GM21717 (cell line): Measurements from ENCODE around the gene MROH2B.
"Not testable (repeated sequence)": the region's sequence is repeated elsewhere in the genome, so short reads cannot be mapped to it uniquely, and the experiment has no call there.

Experiments
- ATAC-seq: cut with Tn5 transposase; IDR thresholded peaks from one replicate; pipeline ENCODE4 v1.9.1; 2021; ENCODE audit warnings: mild to moderate bottlenecking, moderate library complexity; ENCODE audit not compliant: unreplicated experiment

The MROH2B gene

DNA sequence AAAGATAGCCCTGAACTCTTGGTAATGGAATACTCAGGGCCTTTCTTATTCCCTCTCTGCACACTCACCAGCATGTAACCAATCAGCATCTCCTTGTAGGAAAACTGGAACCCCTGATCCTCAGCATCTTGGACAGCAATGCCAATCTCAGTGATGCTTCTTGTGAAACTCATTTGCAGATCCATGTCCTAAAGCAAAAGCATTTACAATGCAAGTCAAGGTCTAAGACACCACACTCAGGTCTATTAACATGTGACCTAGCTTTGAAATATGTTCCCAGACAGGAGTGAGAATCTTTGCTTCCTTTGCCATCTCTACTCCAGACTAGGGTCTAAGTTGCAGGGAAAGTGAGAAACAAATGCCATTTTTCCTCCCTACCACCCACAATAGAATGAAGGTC is 38.2 kb downstream of the MROH2B start:
- no peak for ATAC-seq

DNA sequence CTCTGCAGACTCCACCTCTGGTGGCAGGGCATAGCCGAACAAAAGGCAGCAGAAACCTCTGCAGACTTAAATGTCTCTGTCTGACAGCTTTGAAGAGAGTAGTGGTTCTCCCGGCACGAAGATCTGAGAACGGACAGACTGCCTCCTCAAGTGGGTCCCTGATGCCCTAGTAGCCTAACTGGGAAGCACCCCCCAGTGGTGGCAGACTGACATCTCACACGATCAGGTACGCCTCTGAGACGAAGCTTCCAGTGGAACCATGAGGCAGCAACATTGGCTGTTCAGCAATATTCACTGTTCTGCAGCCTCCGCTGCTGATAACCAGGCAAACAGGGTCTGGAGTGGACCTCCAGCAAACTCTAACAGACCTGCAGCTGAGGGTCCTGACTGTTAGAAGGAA is 48.5 kb downstream of the MROH2B start:
- ATAC-seq, result not testable (repeated sequence)

DNA sequence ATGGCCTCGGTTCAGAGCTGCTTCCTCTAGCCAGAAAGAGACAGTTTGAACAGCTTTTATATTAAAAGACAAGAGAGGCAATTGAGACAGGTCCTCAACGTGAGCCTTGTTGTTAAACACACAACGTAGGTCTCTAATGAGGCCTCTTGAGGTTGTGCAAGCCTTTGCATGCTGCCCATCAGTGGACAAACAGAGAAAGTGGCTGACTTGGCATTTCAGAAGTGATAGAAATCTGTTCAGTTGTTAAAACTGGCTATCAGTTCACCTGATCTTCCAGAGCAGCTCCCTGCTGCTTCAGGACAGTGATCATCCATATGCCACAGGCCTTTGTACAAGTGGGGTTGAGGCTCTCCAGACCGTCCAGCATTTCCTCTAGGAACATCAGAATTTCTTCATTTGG is 58.8 kb downstream of the MROH2B start:
- no peak for ATAC-seq

DNA sequence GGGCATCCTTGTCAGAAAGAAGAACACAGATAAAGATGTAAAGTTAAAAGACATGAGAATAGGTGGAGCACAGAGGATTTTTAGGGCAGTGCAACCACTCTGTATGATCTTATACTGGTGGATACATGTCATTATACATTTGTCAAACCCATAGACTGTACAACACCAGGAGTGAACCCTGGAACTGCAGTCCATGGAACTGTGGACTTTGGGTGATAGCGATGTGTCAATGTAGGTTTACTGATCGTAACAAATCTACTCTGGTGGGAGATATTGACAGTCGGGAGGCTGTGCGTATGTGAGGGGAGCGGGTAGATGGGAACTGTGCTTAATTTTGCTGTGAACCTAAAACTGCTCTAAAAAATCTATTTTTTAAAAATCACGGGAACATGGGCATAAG is 60.6 kb downstream of the MROH2B start:
- no peak for ATAC-seq

DNA sequence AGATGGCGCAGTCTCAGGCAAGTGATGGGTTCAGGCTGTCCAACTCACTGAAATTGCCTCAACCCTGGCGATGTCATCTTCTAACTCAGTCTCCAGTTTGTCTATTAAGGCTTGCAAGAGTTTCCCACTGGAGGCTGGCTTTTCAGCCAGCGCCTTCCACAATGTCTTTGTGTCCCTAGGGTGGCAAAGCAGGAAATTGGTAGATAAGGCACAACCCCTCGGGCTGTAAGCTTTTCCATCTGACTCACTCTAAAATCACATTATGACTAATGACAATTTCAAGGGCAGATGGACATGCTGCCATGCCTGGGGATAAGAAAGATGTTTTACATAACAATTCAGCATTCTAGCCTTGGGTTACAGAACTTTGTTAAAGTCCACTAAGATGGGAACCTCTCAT is 61.9 kb downstream of the MROH2B start:
- ATAC-seq, result no peak

GRCh38 chr5:41004931-41005330 is 66.2 kb downstream of the MROH2B start:
- no peak for ATAC-seq

- ATAC-seq, result no peak
Observed at GRCh38 chr5:41003670-41004376, 67.3 kb downstream of the MROH2B start.

- no peak for ATAC-seq
Observed at GRCh38 chr5:40999966-41000365, 71.2 kb downstream of the MROH2B start.

GRCh38 chr5:40999142-40999541 is 72.0 kb downstream of the MROH2B start:
- no peak for ATAC-seq

GRCh38 chr5:40995801-40996586 is 75.1 kb downstream of the MROH2B start:
- no peak for ATAC-seq

GRCh38 chr5:40991981-40992559 is 79.1 kb downstream of the MROH2B start:
- ATAC-seq, result no peak

- no peak for ATAC-seq
Observed at GRCh38 chr5:40991168-40991980, 79.8 kb downstream of the MROH2B start.

DNA sequence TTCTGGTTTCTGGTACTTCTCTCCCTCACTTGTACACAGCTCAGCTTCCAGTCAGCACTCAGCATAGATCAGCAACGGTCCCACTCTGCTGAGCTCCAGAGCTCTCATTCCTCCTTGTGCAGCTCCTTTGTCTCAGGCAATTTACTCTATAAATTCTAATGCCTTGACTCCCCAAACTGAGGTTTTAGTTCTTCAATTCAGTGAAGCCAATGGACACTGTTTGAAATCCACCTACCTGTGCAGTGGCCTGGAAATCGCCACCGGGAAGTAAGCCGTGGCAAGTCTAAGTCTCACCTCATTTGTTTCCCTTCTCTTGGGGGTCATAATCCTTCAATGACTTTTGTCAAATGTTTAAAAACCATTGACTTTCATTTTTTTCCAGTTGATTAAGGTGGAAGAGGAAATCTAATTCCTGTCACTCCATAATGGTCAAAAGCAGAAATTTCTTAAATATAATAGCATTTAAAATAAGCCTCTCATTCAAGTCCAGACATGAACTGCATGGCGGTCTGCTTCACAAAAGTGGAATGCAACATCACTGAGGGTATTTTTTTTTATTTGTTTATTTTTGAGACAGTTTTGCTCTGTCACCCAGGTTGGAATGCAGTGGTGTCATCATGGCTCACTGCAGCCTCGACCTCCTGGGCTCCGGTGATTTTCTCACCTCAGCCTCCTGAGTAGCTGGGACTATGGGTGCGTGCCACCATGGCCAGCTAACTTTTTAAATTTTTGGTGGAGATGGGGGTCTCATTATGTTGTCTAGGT is 82.2 kb downstream of the MROH2B start:
- no peak for ATAC-seq

GRCh38 chr5:40987349-40987748 is 83.8 kb downstream of the MROH2B start:
- ATAC-seq, result no peak

DNA sequence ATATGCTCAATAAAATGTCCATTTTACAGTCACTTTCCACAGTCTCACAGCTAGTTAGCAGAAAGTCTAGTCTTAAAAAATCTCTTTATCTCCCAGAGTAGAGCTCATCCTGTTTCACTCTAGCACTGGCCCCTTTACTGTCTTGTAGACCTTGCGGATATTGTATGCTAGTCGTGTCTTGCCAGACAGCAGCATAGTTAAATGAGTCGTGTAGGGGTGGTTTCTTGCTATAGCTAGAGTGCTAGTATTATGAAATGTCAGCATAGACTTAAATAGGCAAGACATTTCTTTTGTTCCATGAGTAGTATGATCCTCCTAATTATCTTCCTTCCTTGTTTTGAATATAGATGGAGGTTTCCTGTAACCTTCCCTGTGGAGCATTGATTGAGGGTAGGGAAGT is 84.5 kb downstream of the MROH2B start:
- ATAC-seq, result no peak

DNA sequence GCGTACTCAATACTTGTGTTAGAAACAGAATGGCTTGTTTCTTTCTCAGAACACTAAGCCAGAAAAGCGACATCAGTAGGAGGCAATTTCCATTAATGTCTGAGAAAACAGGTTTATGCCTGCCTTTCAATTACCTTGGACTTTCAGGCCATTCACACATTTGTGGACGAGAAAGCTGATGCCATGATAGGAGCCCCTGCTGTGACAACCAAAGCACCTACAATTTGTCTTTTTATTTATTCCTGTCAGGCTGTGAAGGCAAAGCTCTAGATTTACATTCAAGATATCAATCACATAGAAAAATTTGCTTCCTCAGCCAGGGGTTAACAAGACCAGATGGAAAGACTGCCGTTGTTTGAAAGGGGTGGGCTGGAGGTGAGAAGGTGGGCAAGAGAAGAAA is 85.6 kb downstream of the MROH2B start:
- ATAC-seq, result no peak

GRCh38 chr5:40984884-40985283 is 86.3 kb downstream of the MROH2B start:
- no peak for ATAC-seq

GRCh38 chr5:40983781-40984180 is 87.4 kb downstream of the MROH2B start:
- no peak for ATAC-seq

DNA sequence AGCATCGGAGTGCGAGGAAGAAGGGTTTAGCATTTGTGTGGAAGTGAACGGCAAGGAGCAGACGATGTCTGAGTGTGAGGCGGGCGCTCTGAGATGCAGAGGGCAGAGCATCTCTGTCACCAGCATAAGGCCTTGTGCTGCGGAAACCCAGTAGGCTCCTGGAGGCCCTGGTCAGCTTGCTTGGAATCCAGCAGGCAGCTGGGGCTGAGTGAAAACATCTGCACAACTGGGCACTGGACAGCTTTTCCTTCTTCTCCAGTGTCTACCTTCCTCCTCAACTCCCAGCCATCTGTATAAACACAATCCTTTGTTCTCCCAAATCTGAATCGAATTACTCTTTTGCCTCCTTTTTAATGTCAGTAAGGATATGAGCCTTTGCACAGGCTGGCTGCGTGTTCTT is 89.7 kb downstream of the MROH2B start:
- no peak for ATAC-seq

- no peak for ATAC-seq
Observed at GRCh38 chr5:40976836-40977235, 94.3 kb downstream of the MROH2B start.

DNA sequence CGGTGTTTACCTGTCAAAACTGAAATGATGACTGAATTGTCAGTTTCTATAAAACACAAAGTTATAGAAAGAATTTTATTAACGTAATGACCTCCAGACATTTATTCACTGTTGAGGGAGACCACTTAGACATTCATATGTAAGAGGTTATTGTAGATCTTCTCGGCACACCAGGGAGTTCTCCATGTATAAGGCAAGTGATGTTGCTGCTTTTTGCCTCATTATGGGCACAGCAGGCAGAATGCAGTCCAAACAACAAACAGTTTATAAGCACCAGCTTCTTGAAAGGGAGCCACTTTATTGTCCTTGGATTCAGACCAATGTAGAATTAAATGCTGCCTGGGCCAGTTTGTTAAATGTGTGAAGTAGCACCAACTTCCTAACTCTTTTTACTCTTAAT is 95.1 kb downstream of the MROH2B start:
- ATAC-seq, result no peak
